ACHN (cell line): Measurements from ENCODE around the gene CLCA2.
A peak's percentile ranks its signal among the peaks of the same experiment; 100 is the strongest.
"Not testable (repeated sequence)": the region's sequence is repeated elsewhere in the genome, so short reads cannot be mapped to it uniquely, and the experiment has no call there.

Source experiments
- DNase-seq: peaks from one replicate; pipeline ENCODE4 v3.0.0-alpha.2; 2015
- in situ Hi-C: cut with HindIII; loops from 2 replicates; pipeline ENCODE4 v1.10.0; 2017; ENCODE audit warnings: low sequenced_read_pairs, low pct_ligation_motif_present, low pct_unique_long_range_greater_than_20kb

The CLCA2 gene

DNA sequence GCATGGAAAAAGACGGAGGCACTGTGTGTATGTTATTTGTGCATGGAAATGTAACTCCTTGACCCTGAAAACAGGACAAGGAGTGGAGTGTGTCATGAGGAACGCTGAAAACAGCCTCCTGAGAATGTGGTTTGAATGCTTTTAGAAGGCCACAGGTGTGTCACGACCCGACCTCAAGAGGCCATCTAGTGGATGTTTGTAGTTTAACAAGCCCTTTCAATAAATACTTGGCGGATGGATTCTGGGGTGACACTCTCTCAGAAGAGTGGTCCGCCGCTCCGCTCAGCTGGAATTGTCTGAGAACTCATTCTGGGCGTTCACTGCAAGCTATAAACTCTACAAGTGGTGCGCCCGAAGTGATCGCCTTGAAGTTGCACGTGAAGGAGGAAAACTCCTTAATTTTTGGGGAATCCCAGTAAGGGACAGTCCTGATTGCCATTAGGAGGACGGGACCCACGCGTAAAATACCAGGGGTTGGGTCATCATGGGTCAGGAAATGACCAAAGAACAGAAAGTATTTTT is 78.2 kb downstream of the CLCA2 start:
- DNase-seq: peak; percentile 13
- in situ Hi-C loops: not testable (repeated sequence)

DNA sequence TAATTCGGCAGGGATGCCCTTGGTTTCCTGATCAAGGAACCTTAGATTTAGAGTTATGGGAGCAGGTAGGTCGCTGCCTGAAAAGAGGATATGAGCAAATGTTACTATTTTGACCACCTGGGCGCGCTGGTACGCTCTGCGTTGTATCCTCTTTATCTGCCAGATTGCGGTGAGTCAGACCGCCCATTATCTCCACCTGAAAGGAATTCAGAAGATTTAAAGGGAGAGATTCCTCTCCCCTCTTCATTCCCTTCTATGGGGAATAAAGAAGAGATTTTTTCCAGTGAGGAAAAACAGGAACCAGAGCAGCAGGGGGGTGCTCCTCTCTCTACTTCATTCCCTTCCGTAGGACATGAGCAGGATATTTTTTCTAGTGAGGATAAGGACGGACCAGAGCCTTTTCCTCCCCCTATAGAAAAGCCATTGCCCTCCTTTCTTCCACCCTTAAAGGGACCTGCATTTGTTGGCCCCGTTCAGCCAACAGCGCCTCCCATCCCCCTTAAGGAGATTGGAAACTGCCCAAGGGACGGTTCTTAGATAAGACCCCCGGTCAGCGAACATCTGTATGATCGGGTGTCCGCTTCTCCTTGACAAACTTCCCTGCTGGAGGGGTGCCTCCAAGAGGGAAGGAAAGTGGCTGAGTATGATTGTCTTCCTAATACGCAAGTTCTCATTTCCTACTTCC is 78.9 kb downstream of the CLCA2 start:
- peak; percentile 9 for DNase-seq
- in situ Hi-C loops: no loop called here

DNA sequence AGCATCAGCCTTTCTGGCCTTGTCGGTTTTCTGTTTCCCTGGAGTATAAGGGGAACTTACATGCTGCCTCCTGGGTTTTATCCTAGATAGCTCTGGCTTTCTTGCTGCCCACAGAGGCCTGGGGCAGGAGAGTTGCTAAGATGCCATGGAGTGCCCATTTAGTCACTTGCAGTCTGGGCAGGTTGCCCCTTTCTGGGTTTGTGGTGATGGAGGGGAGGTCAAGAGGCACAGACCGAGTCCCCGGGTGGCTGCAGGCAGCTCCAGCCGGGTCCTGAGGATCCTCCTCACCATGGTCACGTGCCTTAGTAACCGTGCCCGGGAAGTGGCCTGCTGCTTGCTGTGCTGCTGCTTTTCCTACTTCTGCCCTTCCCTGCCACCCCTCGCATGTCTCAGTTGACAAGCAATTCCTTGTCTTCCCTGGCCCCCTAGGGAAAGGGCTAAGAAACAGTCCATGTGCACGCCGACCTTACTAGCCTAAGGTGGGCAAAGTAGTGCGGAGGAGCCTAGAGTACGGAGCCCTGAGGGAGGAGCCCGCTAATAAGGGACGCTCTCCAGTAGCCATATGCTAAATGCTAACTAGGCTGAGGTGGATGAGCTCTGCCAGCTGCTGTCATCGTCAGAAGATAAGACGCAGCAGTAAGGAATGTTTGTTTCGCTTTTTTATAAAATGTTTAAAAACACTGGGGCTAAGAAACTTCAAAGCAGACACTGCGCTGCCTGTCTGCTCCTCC is 79.6 kb downstream of the CLCA2 start:
- in situ Hi-C loops: no loop called here
- DNase-seq: no peak

DNA sequence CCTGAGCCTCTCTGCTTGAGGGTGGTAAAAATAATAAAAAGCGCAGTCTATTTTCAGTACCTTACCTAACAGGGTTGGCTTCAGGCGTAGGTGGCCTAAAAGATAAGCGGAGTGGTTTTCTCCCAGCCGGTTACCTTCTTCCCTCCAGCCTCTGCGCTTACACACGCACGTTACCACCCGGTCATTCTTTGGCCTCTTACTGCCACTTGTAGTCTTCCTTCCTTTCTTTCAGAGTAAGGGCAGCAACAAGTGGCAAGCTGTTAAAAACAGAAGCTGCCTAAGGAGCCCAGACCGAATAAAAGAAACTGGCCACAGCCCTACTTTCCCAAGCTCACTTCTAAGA is 80.1 kb downstream of the CLCA2 start:
- in situ Hi-C loops: no loop called here
- no peak for DNase-seq

DNA sequence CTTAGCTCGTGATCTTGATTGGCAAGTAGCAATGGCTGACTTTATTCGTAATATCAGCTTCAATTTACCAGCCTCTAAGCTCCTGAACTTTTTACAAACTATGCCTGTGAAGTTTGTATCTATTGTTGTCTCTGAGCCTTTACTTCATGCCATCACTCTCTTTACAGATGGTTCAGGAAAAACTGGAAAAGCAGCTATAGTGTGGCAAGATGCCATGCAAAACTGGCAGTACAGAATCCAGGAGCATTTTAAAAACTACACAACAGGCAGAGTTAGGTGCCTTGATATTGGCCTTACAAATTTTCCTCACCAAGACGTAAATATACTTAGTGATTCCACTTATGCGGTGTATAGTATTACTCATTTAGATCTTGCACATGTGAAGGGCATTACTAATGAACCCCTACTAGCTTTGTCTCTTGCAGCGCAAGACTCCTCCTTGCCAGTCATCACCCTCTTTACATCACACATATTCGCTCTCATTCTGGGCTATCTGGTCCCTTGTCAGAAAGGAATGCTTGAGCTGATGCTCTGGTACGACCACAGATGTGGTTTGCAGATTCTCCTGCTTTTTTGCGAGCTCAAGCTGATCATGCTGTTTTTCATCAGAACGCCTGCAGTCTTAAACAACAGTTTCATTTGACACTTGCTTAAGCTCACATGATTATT is 81.1 kb downstream of the CLCA2 start:
- in situ Hi-C loops: no loop called here
- DNase-seq: no peak

DNA sequence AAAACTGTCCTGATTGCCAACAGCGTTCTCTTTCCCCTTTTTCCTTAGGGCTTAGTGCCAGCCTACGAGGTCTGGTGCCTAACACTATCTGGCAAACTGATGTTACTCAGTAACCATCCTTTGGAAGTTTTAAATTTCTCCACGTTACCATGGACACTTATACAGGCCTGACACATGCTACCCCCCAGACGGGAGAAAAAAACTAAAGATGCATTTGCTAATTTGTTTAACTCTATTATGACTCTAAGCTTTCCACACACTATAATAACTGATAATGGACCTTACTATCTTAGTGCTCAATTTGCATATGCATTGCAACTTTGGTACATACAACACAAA is 81.6 kb downstream of the CLCA2 start:
- in situ Hi-C loops: no loop called here
- no peak for DNase-seq
